Liver (tissue), 9 donors: ENCODE results near the gene HUNK. TPM values are rescaled to one million over a fixed set of nuclear protein-coding genes. Genes with fewer than 3 reads are reported as not detected.

Experiments used
- DNase-seq: peaks from one replicate; pipeline ENCODE4 v3.0.0-alpha.2; 2017; ENCODE audit warnings: low spot score
- H3K27ac ChIP-seq, 2 donors: one replicate each; pipeline ENCODE4 v1.7.0; 2013; ENCODE audit warnings: inconsistent platforms in 2 of 2, low read length in 2 of 2, control low read depth in 1 of 2, low read depth in 1 of 2, mild to moderate bottlenecking in 1 of 2
- H3K27me3 ChIP-seq, 4 donors: one replicate each; pipeline versions ENCODE4 v1.6.1 to v1.7.0; 2013; ENCODE audit warnings: low read length in 3 of 4, inconsistent platforms in 1 of 4, mild to moderate bottlenecking in 1 of 4, moderate library complexity in 1 of 4; ENCODE audit not compliant: control insufficient read depth in 4 of 4, insufficient read depth in 4 of 4
- H3K36me3 ChIP-seq, 4 donors: one replicate each; pipeline versions ENCODE4 v1.6.1 to v1.7.0; 2013; ENCODE audit warnings: low read length in 3 of 4, mild to moderate bottlenecking in 3 of 4, low read depth in 1 of 4, moderate library complexity in 1 of 4; ENCODE audit not compliant: control insufficient read depth in 4 of 4, insufficient read depth in 3 of 4
- H3K4me1 ChIP-seq, 4 donors: one replicate each; pipeline versions ENCODE4 v1.6.1 to v1.7.0; 2013; ENCODE audit warnings: low read length in 3 of 4, mild to moderate bottlenecking in 3 of 4, moderate library complexity in 1 of 4; ENCODE audit not compliant: control insufficient read depth in 4 of 4, insufficient read depth in 4 of 4
- H3K4me3 ChIP-seq, 3 donors: one replicate each; pipeline versions ENCODE4 v1.6.1 to v1.7.0; 2013; ENCODE audit warnings: low read length in 3 of 3, control low read depth in 1 of 3, low read depth in 1 of 3, mild to moderate bottlenecking in 1 of 3
- H3K9ac ChIP-seq, 2 donors: one replicate each; pipeline ENCODE4 v1.7.0; 2013; ENCODE audit warnings: low read length in 2 of 2, mild to moderate bottlenecking in 2 of 2, moderate library complexity in 2 of 2, control low read depth in 1 of 2, low read depth in 1 of 2
- H3K9me3 ChIP-seq, 4 donors: one replicate each; pipeline versions ENCODE4 v1.6.1 to v1.7.0; 2013; ENCODE audit warnings: low read length in 3 of 4; ENCODE audit not compliant: control insufficient read depth in 4 of 4
- ATF3 ChIP-seq: IDR thresholded peaks from 2 replicates; pipeline ENCODE4 v1.6.1; 2016; ENCODE audit warnings: antibody characterized with exemption
- EGR1 ChIP-seq, 2 donors: IDR thresholded peaks; 2 replicates each; pipeline ENCODE4 v1.6.1; 2016 to 2018; ENCODE audit warnings: antibody characterized with exemption in 2 of 2, low read depth in 2 of 2
- FOXA1 ChIP-seq: IDR thresholded peaks from 2 replicates; pipeline ENCODE4 v1.6.1; 2016; ENCODE audit warnings: antibody characterized with exemption
- FOXA2 ChIP-seq: IDR thresholded peaks from 2 replicates; pipeline ENCODE4 v1.6.1; 2016; ENCODE audit warnings: antibody characterized with exemption
- GABPA ChIP-seq, 2 donors: IDR thresholded peaks in 1 of 2; conservative IDR thresholded peaks in 1 of 2; 2 replicates each; pipeline ENCODE4 v1.6.1; 2016; ENCODE audit warnings: antibody characterized with exemption in 2 of 2, mild to moderate bottlenecking in 1 of 2, moderate library complexity in 1 of 2
- HNF4A ChIP-seq, 2 donors: conservative IDR thresholded peaks; 2 replicates each; pipeline ENCODE4 v1.6.1; 2016; ENCODE audit warnings: antibody characterized with exemption in 2 of 2, mild to moderate bottlenecking in 2 of 2
- HNF4G ChIP-seq: IDR thresholded peaks from 2 replicates; pipeline ENCODE4 v1.6.1; 2016; ENCODE audit warnings: antibody characterized with exemption
- JUND ChIP-seq, 2 donors: IDR thresholded peaks; 2 replicates each; pipeline ENCODE4 v1.6.1; 2016; ENCODE audit warnings: antibody characterized with exemption in 2 of 2
- MAX ChIP-seq: IDR thresholded peaks from 2 replicates; pipeline ENCODE4 v1.6.1; 2016; ENCODE audit warnings: antibody characterized with exemption
- NR2F2 ChIP-seq: IDR thresholded peaks from 2 replicates; pipeline ENCODE4 v1.6.1; 2016; ENCODE audit warnings: antibody characterized with exemption
- RAD21 ChIP-seq, 2 donors: IDR thresholded peaks; 2 replicates each; pipeline ENCODE4 v1.6.1; 2016; ENCODE audit warnings: antibody characterized with exemption in 2 of 2, mild to moderate bottlenecking in 2 of 2
- REST ChIP-seq: IDR thresholded peaks from 2 replicates; pipeline ENCODE4 v1.6.1; 2016; ENCODE audit warnings: antibody characterized with exemption, mild to moderate bottlenecking
- RXRA ChIP-seq, 2 donors: IDR thresholded peaks; 2 replicates each; pipeline ENCODE4 v1.6.1; 2017 to 2018; ENCODE audit warnings: antibody characterized with exemption in 2 of 2, mild to moderate bottlenecking in 1 of 2
- SP1 ChIP-seq: IDR thresholded peaks from 2 replicates; pipeline ENCODE4 v1.6.1; 2018; ENCODE audit warnings: antibody characterized with exemption, mild to moderate bottlenecking
- TAF1 ChIP-seq: conservative IDR thresholded peaks from 2 replicates; pipeline ENCODE4 v1.6.1; 2016; ENCODE audit warnings: antibody characterized with exemption, mild to moderate bottlenecking
- YY1 ChIP-seq: IDR thresholded peaks from 2 replicates; pipeline ENCODE4 v1.6.1; 2016; ENCODE audit warnings: antibody characterized with exemption, mild to moderate bottlenecking
- WGBS: extraction: QIAGEN DNeasy Blood & Tissue Kit; methylation state at CpG from one replicate; pipeline ENCODE4 v1.1.7; 2013; 5-methylcytosine and 5-hydroxymethylcytosine counted together
- polyA plus RNA-seq, 2 donors: library from polyadenylated mRNA; stranded (reverse) in 1 of 2; unstranded in 1 of 2; fragments of 200-250 nt in 1 of 2; fragments of >200 nt in 1 of 2; fragmentation: Nextera tagmentation in 1 of 2; extraction: Ambion mirVana in 1 of 2; gene quantifications; one replicate each; pipeline versions ENCODE4 v1.2.1 to v1.2.3, GENCODE V29; 2013 to 2015
- total RNA-seq, 2 donors: library from RNA; depleted of rRNA; stranded (reverse); fragments of >200 nt; gene quantifications; one replicate each; pipeline ENCODE4 v1.2.3, GENCODE V29; 2014
- donor health status: healthy.
- donor health status: healthy.
- donor health status: healthy.
- donor health status: healthy.
- donor health status: healthy.

HUNK gene
- total and polyA plus RNA-seq, 4 donors: 0.11 to 0.92 (median 0.30) TPM

- TF ChIP-seq RAD21 (IDR thresholded peaks at IDR 0.05): no peak
Measured at GRCh38 chr21:31888936-31889371, 16.1 kb downstream of the HUNK start (continued).

DNA sequence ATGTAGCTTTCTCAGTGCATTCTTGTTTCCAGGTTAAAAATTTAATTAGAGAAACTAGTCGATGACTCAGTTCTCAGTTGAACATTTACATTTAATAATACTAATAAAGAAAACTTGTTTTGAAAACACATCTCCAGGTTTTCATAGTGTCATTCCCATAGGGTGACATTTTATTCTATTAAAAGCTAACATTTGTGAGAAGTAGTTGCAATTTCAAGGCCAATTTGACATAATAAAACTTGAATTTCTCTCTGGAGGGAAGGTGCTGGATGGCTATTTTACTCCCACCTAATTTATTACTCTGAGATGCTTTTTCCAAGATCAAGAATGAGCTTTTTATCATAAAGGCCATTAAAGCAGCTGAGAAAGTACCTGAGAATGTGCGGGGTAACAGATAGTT is 16.6 kb downstream of the HUNK start:
- 88% methylated on average over 2 of the region's 2 CpGs for WGBS
- Histone ChIP-seq H3K9ac (no peak overlapping the region), H3K9me3 (no peaks in the 10 kb centered on the region), H3K4me1 (peaks cover 0 to 6% (median 0%) of the 10 kb centered on the region in 4 donors), H3K36me3 (no peaks in the 10 kb centered on the region), H3K4me3 (no peak overlapping the region), H3K27me3 (no peaks in the 10 kb centered on the region), H3K27ac (no peak overlapping the region)
- no peak for DNase-seq
- TF ChIP-seq YY1 (no peak), TAF1 (no peak), SP1 (no peak), HNF4A (conservative IDR thresholded peaks at IDR 0.05) (no peak), EGR1 (IDR thresholded peaks at IDR 0.05; ENCODE audit: low read depth in 2 of 2) (no peak), RXRA (IDR thresholded peaks at IDR 0.05) (no peak), ATF3 (no peak), GABPA (IDR thresholded peaks at IDR 0.05 in 1 of 2, conservative IDR thresholded peaks at IDR 0.05 in 1 of 2) (no peak), HNF4G (no peak), NR2F2 (no peak), FOXA1 (no peak), REST (no peak), FOXA2 (no peak)

GRCh38 chr21:31892686-31893085 is 19.9 kb downstream of the HUNK start:
- Histone ChIP-seq H3K4me1 (peaks cover 0 to 2% (median 0%) of the 10 kb centered on the region in 4 donors), H3K27me3 (no peaks in the 10 kb centered on the region), H3K27ac (no peak overlapping the region), H3K4me3 (no peak overlapping the region), H3K36me3 (no peaks in the 10 kb centered on the region), H3K9ac (no peak overlapping the region), H3K9me3 (no peaks in the 10 kb centered on the region)
- no peak for TF ChIP-seq YY1
- TF ChIP-seq NR2F2: no peak
- no peak for TF ChIP-seq JUND (IDR thresholded peaks at IDR 0.05)
- no peak for TF ChIP-seq HNF4G
- no peak for TF ChIP-seq SP1
- no peak for TF ChIP-seq TAF1
- TF ChIP-seq GABPA (IDR thresholded peaks at IDR 0.05 in 1 of 2, conservative IDR thresholded peaks at IDR 0.05 in 1 of 2): no peak
- TF ChIP-seq MAX: no peak
- WGBS: 89% methylated on average over 9 of the region's 9 CpGs
- DNase-seq: no peak
